H4 (cell line): ENCODE results near the gene DYNC1I1. TPM values are rescaled to one million over a fixed set of nuclear protein-coding genes. Genes with fewer than 3 reads are reported as not detected.
A peak's percentile ranks its signal among the peaks of the same experiment; 100 is the strongest.

Experiments
- DNase-seq: peaks from one replicate; pipeline ENCODE4 v3.0.0-alpha.2; 2015; ENCODE audit warnings: low spot score
- total RNA-seq: library from RNA; depleted of rRNA; stranded (reverse); fragments of >200 nt; shearing (Covaris generic); gene quantifications from 2 replicates; pipeline ENCODE4 v1.2.3, GENCODE V29; 2014

DYNC1I1 gene
- total RNA-seq, 1 experiment from 2014 or later: 6.5 TPM

DNA sequence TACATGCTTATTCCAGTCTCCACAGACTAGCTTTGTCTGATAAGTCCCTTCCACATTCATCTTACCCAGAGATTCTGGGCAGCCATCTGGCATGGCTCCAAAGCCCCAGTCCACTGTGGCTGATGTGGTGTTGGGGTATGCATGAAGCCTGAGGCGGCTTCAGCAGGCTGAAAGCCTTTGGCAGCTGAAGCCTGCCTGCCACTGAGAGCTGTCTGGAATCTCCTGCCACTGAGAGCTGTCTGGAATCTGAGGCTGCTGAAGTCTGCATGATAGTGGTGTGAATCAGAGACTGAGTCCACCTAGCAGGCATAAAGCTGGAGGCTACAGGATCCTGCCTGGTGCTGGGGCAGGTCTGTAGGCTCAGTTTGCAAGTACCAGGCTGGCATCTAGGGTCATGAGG lies 87.1 kb downstream of the DYNC1I1 start:
- DNase-seq: peak; percentile 47

- DNase-seq: no peak
Measured at GRCh38 chr7:95861041-95861440, 88.7 kb downstream of the DYNC1I1 start.

DNA sequence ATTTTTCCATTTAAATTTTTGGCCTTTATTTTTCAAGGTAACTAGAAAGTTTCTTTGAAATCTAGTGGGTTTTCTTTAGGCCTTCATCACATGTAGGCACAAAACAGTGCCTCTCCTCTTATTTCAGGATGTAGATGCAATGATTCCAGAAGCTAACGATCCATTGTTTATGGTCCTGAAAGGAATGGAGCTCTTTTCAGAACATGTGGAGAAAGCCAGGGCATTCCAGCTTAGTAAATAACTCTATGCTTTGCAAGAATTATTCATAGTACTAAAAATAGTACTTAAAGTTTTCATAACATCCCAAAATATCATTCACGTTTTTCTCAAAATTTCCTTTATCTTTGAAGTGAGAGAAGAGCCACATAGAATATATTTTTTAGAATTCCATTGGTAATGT lies 91.3 kb downstream of the DYNC1I1 start:
- DNase-seq: no peak

GRCh38 chr7:95865716-95866371 lies 93.5 kb downstream of the DYNC1I1 start:
- DNase-seq: no peak

GRCh38 chr7:95867309-95867708 lies 95.0 kb downstream of the DYNC1I1 start:
- DNase-seq: no peak

GRCh38 chr7:95871075-95871848 lies 98.9 kb downstream of the DYNC1I1 start:
- peak; percentile 53 for DNase-seq

DNA sequence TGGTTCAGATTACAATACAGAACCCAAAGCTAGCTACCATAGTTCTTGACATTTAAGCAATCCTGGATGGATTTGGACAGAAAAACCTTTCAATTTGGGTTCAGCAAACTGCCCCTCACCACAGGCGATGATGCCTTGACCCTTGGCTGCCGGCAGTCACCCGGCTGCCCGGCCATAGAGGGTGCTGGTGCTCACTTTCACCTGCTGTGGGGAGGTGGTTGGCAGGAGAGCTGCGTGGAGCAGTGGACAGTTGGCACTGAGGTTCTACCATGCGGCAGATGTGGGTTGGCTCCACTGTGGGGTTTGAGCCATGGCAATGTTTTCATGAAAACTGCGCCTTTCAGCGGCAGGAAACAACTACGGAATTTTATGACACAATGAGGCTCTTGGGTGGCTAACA lies 99.5 kb downstream of the DYNC1I1 start:
- no peak for DNase-seq

DNA sequence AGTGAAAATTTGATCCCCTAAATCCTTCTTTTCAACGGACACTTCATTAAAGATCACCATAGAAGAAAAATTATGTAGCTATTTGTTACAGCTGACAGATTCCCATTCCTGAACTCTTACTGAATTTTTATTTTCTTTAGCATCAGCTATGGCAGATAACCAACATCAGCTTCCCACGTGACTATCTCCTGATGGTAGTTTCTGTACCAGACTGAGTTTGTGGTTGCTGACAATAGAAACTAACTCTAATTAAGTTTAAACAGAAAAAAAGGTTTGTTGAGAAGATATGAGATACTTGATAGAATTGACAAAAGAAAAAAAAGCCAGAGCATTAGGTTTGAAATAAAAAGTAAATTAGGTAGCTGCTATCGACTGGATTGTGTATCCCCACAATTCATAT lies 101.8 kb downstream of the DYNC1I1 start:
- no peak for DNase-seq

DNA sequence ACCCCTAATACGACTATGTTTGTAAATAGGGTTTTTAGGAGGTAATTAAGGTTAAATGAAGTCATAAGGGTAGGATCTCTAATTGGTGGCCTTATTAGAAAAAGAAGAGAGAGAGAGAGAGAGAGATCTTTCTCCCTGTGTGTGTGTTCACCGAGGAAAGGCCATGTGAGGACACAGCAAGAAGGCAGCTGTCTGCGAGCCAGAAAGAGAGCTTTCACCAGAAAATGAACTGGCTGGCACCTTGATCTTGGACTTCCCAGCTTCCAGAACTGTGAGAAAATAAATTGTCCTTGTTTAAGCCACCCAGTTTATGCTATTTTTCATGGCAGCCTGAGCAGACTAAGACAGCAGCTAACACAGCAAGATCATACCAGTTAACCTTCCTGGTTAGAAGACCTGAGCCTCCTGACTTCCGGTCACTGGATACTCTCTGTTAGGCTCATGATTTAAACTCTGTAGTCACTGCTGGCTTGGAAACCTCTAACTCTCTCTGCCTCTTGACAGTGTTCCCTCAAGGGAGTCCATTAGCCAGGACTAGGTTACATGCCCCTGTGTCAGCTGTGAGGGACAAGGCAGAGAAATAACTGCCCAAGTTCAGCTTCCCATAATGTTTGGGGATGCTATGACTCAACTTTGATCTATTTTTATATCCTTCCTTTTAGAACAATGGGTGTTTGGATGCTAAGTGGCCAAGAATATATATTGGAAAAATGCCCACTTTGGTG lies 102.3 kb downstream of the DYNC1I1 start:
- no peak for DNase-seq

- no peak for DNase-seq
Measured at GRCh38 chr7:95875519-95875918, 103.2 kb downstream of the DYNC1I1 start.

DNA sequence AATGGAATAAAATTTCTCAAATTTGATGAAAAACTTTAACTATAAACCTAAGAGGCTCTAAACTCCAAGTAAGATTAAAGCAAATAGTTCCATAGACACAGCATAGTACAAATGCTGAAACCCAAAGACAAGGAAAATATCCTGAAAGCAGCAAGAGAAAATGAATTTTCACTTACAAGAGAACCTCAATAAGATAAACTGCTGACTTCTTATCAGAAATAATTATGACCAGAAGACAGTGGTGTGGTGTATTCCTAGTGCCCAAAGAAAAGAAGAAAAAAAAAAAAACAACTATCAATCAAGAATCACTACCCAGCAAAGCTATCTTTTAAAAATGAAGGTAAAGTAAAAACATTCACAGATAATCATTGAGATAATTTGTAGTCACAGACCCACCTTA lies 106.3 kb downstream of the DYNC1I1 start:
- no peak for DNase-seq

GRCh38 chr7:95881597-95881996 lies 109.2 kb downstream of the DYNC1I1 start:
- no peak for DNase-seq

DNA sequence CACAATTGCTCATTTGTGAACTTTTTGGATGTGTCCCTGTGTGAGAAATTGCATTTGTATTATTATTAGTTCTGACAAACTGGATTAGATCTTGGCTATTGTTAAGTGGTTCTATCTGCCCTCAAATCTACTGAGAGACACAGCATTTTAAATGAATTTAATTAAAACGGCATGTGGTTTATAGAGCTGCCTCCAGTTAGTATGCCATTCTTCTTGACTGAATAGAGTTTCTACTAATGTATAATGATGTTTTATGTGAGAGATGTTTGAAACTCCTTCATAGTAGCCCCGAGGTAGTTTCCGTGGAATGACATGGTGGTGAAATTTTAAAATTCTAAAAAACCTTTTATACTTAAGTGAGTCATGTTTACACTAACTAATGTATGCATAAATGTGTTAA lies 110.9 kb downstream of the DYNC1I1 start:
- no peak for DNase-seq

DNA sequence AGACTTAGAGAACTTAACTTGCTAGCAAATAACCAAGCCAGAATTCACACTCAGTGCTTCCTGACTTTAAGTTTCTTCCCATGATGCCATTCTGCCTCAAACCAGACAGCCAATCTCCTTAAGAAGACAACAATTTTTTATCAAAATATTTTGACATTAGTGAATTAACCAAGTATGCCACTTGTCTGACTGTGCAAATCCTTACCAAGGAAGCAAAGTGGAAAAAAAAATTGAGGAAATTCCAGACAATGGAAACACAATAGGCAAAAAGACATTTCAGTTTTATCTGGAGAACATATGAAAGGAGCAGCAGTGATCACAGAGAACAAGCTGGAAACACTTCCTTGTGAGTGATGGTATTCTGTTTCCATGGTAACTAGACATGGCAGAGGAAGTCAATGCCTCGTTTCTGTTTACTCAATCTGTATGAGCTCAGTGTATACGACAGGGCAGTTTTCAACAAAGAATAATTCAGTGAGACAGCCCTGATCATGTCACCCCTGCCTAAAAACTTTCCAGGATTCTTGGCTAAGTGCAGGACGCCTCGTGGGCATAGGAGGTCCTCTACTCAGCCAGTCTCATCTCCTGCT lies 114.2 kb downstream of the DYNC1I1 start:
- DNase-seq: peak; percentile 85

DNA sequence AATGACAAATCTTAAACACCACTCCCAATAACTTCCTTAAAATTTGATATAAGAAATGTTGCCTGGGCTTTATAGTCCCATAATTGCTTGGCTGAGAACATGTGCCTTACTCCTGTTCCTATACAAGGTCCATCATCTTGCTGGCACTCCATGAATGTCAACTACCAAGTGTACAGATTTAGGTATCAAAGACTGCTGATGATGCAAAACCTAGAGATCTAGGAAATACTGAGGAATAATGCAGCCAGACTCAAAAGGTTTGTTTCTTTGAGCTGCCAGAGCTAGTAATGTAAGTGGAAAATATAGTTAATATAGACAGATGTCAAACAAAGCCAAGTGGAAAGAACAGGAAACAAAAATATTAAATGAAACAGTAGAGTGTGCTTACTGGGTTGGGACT lies 121.1 kb downstream of the DYNC1I1 start:
- DNase-seq: no peak

DNA sequence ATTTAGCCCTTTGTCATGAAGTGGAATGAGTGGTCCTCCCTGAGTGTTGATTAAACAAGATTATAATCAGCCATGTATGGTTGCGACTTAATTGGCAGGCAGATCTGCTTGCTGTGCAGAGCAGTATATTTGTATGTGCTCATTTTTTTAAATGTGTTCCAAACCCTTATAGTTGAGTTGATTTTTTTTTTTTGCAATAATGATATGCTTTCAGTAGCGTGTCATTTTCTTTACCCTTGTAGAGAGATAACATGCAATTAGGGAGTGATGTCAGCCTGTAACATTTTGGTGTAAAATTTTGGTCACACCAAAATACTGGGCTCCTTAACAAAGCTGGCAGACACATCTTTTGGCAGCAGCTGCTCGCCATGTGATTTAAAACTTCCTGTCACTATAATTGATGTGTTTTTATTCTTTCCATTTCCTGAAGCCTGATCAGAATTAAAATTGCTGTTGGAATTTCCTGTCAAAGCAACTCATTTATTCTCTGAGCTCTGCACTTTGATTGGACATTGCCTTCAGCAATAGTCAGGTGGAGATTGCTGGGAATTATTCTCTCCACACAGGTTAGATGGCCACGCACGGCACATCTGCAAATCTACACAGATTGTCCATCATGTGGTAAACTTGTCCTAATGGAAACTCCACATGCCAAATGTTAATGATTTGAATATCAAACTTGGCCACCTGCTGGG lies 125.3 kb downstream of the DYNC1I1 start:
- DNase-seq: no peak

DNA sequence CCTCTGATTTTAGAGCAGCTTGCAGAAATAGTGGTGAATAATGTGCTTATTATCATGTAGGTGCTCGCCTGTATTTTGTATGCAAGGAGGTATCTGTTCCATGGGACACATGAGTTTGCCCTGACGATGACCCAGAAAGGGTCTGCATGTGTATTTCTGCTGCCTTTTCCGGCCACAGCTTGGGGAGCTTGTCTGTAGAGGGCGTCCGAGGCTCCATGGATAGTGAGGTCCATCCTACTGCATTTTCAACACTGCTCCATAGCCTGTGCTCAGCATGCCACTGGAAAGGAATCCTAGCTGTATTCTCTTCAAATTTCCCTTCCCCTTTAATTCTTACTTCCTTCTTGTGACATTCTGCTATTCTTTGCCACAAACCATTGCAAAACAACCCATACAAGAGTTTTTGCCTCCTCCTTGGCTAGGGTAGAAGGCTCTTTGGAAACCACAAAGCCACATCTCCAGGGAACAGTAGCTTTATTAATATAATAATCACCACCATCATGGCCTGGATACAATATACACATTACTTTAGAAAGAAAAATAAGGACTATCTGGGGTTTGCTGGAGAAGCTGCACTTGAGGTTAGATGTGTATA lies 127.7 kb downstream of the DYNC1I1 start:
- peak; percentile 22 for DNase-seq

DNA sequence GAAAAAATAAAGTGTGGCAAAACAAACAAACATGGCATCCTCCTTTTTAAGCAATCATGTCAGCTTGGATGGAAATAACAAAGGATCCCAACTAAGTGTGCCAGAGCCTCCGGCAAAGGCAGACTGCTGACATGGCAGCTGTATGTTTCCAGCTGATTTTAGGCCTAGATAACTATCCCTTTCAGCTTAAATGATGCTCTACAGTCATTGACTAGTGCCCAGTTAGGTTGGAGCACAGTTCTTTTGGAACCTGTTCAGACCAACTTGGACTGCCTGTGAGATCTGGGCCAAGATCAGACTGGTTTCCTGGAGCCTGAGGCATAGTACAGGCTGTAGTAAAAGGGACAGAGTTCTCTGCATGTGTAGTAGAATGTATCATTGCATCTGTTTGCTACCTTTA lies 128.7 kb downstream of the DYNC1I1 start:
- no peak for DNase-seq

- no peak for DNase-seq
Measured at GRCh38 chr7:95904099-95904498, 131.7 kb downstream of the DYNC1I1 start.

DNA sequence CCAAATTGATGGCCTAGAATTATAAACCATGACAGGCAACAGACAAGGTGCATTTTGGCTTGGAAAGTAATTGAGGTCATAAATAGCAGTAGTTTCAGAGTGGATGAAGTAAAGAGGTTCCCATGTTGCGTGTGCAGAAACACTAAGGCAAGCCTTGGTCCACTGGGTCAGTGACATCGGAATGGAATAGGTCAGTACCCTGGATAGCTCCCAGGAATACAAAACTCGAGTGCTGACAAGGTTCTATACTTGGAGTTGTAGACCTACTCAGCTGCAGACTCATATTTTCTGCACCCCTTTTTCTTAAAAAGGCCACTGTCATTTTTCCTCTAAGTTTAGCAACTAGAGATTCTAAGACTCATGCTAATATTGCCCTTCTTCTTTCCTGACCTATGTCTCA lies 132.8 kb downstream of the DYNC1I1 start:
- DNase-seq: no peak

DNA sequence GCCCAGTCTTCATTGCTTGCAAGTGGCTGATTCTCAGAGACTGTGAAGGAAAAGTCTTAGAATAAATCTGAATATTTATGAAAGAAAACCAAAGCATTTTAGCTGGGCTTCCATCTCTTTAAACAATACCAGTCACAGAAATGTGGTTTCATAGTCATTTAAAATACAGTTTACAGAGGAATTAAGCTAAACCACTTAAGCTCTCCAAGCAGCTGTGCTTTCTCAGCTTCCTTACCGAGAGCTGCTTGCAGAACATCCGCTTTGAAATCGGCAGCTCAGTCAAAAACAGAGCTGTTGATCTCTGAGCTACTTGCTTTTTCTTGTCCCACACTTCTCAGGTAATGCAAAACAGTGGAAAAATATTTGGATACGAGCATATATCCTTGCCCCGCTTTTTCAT lies 134.5 kb downstream of the DYNC1I1 start:
- peak; percentile 48 for DNase-seq
